Sigmoid colon (tissue), 3 donors: ENCODE data around the gene ENTPD6.
"Not testable (repeated sequence)": the region's sequence is repeated elsewhere in the genome, so short reads cannot be mapped to it uniquely, and the experiment has no call there.

Experiments used
- CTCF ChIP-seq, 4 experiments: fragments of 450-650 bp in 3 of 4; fragments of 200-600 bp in 1 of 4; IDR thresholded peaks; one replicate each; pipeline ENCODE4 v1.5.1; 2016 to 2019; ENCODE audit warnings: antibody characterized with exemption in 4 of 4, mild to moderate bottlenecking in 3 of 4, moderate library complexity in 2 of 4
- POLR2A ChIP-seq, 2 donors: fragments of 450-650 bp; IDR thresholded peaks; one replicate each; pipeline ENCODE4 v1.6.1; 2016; ENCODE audit warnings: antibody characterized with exemption in 2 of 2, mild to moderate bottlenecking in 2 of 2, moderate library complexity in 2 of 2

DNA sequence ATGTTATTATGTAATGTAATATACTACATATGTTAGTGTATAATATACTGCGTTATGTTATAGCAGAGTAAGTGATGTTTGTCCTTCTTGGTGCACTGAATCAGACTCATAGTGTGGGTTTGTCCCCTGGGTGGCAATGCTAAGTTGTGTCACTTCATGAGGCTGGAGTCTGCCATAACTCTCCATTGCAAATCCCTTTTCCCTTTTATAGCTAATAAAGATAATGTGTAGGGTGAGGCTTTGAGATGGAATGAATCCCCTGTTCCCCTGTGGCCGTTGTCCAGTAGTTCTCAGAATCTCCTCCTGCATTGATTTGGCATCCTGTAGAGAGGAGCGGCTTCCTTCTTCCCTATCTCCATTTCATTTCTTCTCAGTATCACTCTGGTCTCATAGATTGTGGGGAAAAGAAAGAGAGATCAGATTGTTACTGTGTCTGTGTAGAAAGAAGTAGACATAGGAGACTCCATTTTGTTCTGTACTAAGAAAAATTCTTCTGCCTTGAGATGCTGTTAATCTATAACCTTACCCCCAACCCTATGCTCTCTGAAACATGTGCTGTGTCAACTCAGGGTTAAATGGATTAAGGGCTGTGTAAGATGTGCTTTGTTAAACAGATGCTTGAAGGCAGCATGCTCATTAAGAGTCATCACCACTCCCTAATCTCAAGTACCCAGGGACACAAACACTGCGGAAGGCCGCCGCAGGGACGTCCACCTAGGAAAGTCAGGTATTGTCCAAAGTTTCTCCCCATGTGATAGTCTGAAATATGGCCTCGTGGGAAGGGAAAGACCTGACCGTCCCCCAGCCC is 45.5 kb downstream of the ENTPD6 start:
- not testable (repeated sequence) for TF ChIP-seq POLR2A, CTCF (IDR thresholded peaks at IDR 0.05)
